Stimulated activated CD4-positive, alpha-beta T cell treated with anti-CD3 and anti-CD28 coated beads, TNF-alpha, amount 100 ng/mL, for 48 hours (primary cell): ENCODE results near the gene PIP4K2A.
"Not testable (repeated sequence)": the region's sequence is repeated elsewhere in the genome, so short reads cannot be mapped to it uniquely, and the experiment has no call there.

Experiments
- DNase-seq, 3 donors: peaks; one replicate each; pipeline ENCODE4 v3.0.0-alpha.2; 2020; ENCODE audit warnings: low read depth in 3 of 3

Gene PIP4K2A

DNA sequence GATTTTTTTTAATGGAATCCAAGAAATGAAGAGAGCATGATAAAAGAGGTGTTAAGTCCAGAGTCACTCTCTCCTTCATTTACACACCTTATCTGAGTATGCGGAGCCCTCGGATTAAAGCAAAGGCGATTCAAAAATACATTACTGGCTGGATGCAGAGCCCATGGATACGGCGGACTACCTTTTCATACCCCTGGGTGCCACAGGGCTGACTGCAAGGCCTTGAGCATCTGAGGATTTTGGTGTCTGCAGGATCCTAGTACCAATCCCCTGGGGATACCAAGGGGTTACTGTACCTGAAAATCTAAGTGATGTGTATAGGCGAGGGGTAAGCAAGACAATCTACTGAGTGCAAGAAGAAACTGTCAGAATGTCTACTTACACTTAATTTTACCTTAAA lies 20.5 kb downstream of the PIP4K2A start:
- no peak for DNase-seq

DNA sequence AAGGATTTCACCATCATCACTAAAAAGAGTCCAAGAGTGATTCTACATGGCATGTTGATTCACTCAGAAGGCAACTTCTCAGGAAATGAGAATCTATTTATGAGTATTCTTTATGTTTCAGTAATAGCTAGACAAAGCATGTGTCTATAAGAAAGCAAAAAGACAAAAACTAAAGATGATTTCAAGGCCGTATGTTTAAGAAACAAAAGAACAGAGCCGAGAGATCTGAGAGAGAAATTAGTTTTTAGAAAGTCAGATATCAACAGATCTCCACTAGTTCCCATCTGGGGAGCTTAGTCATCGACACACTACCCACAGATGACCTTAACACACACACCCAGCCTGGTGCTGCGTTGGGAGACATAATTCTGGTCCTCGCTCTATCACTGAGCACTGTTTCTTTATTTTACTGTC lies 21.0 kb downstream of the PIP4K2A start:
- no peak for DNase-seq

DNA sequence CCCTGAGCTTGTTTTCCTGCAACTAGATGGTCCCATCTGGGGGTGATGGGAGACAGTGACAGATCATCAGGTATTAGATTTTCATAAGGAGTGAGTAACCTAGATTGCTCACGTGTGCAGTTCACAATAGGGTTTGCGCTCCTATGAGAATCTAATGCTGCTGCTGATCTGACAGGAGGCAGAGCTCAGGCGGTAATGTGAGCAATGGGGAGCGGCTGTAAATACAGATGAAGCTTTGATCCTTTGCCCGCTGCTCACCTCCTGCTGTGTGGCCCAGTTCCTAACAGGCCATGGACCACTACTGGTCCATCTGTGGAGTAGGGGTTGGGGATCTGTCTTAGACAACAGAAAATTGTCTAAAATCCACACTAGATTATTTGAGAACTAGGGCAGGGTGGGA lies 22.3 kb downstream of the PIP4K2A start:
- not testable (repeated sequence) for DNase-seq

DNA sequence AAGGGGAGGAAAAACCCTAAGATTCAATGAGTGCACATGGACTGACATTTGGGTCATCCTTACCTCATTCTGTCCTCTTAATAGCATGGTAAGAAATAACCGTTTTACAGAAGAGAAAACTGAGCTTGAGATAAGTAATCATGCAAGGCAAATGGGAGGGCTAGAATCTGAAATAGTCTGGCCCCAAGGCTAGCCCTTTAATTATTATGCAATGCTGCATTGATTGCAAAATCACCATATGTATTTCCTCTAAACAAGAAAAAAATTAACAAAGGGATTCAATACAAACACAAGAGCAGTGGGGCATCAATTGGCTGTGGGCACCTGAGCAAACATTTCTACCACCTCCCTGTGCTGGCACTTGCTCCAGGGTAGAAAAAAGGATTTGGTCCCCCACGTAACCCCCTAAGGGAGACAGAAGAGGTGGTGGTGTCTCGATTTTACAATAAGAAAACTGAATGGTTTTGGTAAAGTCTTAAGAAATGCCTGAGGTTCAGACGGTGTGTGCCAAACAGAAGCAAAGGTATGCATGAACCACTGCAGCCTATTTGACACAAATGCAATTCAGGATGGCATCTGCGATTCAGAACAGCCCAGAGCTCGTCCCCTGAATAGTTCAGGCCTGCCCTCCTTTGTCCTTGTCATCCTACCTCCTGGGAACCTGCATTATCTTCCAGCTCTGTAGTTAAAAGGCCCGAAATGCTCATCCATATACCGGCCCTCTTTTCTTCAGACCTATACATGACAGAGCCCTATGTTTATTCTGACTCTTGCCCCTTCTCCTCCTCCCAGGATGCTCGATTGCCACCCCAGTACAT lies 23.6 kb downstream of the PIP4K2A start:
- DNase-seq: no peak

DNA sequence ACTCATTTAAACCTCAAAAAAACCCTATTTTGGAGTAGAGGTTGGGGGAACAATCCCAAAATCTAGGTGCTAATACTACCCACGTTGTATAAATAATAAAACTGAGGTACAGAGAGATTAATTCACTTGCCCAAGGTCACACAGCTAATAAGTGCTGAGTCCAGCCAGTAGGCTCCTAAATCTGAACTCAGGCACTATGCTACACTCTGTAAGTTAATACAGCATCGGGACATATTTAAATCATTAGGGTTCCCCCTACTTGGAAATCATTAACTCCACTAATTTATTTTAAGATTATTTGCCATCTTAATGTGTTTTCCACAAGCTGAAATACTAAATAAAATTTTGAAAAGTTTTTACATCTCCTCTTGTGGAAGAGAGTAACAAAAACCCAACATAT lies 24.2 kb downstream of the PIP4K2A start:
- no peak for DNase-seq

DNA sequence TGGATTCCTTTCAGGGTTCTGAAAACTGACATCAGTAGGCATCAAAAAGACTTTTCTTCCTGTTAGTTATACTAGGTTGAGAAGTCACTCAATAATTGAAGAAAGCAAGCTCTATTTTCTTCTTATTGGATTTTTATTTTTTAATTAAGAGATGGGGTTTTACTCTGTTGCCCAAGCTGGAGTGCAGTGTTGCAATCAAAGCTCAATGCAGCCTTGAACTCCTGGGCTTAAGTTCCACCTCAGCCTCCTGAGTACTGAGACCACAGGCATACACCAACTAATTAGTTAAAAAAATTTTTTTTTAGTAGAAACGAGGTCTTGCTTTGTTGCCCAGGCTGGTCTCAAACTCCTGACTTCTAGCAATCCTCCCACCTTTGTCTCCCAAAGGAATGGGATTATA lies 28.0 kb downstream of the PIP4K2A start:
- DNase-seq: no peak

DNA sequence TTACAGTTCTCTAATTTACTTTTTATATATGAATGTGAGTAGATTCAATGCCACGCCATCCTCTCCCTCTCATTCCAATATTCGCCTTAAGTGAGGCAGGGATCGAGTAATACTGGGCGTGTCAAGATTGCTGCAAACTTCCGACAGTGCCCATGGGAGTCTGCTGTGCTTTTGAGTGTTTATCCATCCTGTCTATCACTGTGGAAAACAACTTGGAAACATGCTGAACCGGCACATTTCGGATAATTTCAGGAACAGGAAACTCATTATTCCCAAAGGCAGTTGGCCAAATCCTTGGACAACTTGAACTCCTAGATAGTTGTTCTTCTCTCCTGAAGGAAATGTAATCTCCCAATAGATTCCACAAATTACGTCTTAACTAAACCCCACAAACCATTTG lies 28.5 kb downstream of the PIP4K2A start:
- no peak for DNase-seq

DNA sequence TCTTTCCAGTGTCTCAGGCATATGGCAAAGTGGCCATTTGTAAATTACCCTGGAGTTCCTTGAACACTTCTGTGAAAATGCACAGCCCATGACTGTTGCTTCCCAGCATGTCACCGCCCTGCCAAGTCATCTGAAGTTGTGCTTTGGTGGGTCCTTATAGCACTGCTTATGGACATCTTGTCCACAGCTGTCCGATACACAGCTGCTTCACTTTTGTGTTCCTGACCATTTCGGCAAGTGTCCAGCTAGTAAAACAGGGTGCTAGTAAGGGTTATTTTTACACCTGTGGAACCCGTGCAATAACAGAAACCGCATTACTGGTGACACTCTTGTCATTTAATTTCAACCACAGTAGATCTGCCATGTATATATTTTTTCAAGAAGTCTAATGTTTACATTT lies 29.7 kb downstream of the PIP4K2A start:
- DNase-seq: no peak

DNA sequence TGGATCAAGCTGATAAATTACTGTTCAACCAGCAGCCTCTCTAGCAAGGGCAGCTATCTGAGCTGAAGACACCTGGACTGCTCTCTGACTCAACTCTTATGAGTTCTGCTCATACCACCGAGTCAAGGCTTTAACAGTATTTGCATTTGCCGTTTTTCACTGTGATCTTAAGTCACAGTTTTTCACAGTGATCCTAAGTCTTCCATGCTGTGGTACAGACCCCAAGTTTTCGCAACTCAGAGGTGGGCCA lies 31.3 kb downstream of the PIP4K2A start:
- no peak for DNase-seq

DNA sequence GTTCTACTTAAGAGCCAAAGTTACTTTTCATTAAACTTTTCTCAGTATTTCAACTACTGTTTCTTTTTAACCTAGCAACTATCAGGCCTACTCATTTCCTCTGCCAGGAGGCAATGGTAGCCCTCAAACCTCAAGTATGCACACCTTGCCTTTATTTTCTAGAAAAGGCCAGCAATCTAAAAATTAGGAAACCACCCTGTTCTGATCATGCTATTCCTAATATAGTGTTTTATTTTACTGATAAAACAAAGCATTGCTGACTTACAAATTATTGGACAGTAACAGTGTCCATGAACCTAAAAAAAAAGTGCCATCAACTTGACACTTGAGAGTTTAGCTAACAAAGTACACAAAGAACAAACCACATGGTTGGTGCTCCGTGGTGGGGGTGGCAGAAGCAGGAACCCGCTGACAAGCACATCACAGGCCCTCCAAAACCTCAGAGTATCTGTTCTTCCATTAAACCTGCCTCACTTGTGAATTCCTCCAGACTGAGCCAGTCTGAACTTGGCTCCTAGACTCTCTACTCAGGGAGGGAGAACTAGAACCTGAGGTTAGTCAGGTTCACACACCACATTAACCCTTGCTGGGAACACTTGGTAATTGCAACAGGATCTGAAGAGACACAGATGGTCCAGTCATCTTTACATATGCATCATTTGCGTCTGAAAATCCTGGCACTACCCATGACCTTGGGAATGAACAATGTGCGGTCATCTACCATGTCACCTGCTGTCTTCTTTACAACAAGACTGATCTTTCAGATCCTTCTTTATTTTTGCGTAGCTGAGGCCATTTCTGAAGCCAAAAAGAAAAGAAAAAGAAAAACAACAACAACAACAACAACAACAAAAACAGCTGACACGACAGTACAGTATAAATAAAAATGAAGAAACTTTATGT lies 31.9 kb downstream of the PIP4K2A start:
- DNase-seq: peak in 1 of 3 donors; percentile 44

DNA sequence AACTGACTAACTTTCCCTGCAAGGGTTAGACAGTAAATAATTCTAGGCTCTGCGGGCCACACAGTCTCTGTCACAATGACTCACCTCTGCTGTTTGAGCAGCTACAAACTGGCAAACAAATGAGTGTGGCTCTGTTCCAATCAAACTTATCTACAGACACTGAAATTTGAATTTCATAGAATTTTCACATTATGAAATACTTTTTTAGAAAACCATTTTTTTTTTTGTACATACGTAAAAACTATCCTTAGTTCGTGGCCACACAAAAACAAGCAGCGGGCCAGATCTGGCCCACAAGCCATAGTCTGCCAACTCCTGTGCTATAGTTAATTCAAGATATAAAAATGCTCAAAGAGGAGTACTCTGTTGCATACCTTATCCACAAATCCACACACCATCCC lies 32.6 kb downstream of the PIP4K2A start:
- peak in 2 of 3 donors; percentile 13 to 31 for DNase-seq

DNA sequence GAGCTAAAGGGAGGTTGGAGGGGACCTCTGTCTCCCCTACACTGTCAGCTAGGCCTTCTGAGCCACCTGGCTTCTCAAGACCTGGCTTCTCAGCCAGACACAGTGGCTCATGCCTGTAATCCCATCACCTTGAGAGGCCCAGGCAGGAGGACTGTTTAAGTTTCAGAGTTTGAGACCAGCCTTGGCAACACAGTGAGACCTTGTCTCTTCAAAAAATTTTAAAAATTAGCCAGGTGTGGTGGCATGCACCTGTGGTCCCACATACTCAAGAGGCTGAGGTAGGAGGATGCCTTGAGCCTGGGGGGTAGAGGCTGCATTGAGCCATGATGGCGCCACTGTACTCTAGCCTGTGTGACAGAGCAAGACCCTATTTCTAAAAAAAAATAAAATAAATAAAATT lies 33.1 kb downstream of the PIP4K2A start:
- DNase-seq: no peak

DNA sequence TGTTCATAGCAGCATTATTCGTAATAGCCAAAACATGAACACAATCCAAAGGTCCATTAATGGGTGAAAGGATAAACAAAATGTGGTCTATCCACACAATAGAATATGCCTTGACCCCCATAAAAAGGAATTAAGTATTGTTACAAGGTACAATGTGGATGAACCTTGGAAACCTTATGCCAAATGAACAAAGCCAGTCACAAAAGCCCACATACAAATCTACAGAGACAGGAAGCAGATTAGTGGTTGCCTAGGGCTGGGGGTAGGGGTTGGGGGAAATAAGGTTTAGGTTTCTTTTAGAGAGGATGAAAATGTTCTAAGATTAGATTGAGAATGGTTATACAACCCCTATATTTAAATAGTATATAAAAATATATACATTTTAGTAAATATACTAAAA lies 34.8 kb downstream of the PIP4K2A start:
- DNase-seq: no peak

DNA sequence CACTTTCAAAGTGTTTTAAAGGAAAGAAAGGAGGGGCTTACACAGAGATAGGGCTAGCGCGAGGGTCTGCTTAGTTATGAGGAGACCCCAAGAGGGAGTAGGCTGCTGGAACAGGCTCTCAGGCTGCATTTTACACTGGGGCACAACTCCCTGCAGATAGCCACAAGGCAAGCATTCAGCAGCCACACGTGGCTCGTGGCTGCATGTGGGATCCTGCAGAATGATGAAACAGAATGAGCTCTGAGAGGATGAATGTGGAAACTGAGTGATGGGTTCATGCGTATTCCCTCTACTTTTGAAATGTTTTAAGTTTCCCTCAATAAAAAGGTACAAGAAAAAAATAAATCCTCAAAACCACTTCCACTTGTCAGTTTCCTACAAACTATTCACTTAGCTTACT lies 37.0 kb downstream of the PIP4K2A start:
- no peak for DNase-seq

DNA sequence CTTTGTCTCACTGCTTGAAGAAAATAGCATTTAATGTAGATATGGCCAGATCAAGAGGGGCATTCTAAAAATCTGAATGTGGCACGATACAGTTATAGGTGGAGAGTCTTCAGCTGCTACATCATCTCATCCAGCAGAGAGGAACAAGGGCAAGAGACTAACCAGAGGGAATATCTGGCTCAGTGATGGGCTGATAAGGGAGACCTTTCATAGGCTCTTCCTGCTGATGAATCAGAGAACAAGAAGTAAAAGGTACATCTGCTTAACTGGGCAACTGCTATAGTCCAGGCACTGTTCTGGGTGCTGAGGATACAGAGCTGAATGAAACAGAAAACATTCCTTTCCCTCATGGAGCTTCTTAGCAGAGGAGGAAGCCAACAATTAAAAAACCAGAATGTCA lies 37.9 kb downstream of the PIP4K2A start:
- no peak for DNase-seq

DNA sequence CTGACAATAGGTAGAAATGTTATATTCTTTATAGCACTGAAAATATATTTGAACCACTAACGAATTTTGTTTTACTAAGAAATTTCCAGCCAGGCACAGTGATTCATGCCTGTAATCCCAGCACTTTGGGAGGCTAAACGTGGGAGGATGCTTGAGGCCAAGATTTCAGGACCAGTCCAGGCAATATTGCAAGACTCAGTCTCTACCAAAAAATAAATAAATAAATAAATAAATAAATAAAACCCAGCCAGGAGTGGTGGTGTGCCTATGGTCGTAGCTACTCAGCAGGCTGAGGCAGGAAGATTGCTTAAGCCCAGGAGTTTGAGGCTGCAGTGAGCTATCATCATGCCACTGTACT lies 39.8 kb downstream of the PIP4K2A start:
- DNase-seq: no peak

DNA sequence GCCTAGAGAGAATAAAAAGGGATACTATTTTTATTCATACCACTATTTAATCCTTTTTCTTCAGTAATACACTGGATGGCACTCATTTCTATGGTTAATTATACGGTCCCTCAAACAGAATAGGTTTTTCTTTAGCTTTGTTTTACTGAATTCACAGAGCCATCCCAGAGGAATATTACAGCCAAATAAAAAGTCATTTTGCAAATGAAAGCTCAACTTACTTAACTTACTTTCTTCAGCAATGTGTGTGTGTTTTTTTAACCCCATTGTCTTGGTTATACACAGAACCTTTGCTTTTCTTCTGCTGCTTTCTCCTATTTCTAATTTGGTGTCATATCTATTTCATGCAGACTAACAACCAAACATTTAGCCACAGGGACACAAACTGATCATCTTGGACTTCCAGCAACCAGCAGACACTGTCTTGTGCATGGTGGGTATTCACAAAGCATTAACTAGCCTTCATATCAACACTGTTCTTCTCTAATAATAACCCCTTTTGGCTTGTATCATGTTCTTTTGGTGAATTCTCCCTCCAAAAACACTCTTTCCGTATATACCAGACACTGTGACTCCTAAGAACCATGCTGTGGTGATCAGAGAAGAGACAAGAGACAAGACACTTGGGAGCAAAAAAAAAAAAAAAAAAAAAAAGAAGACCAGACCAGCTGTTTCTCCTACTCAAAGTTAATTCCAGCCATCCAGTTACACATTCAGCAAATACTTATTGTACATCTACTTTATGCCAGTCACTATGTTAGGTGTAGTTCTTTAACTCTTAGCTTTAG lies 40.4 kb downstream of the PIP4K2A start:
- DNase-seq: no peak

DNA sequence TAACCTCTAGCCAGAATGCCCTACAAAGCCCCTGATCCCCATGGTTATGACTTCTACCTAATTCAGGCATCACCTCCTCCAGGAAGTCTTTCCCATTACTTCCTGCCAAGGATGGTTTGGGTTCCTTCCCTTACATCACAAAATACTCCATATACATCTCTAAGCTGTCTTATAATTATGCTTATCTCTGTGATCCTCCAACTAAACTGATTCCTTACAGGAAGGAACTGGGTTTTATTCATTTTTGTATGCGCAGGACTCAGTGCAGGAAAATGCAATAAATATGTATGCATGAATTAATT lies 41.3 kb downstream of the PIP4K2A start:
- DNase-seq: no peak

DNA sequence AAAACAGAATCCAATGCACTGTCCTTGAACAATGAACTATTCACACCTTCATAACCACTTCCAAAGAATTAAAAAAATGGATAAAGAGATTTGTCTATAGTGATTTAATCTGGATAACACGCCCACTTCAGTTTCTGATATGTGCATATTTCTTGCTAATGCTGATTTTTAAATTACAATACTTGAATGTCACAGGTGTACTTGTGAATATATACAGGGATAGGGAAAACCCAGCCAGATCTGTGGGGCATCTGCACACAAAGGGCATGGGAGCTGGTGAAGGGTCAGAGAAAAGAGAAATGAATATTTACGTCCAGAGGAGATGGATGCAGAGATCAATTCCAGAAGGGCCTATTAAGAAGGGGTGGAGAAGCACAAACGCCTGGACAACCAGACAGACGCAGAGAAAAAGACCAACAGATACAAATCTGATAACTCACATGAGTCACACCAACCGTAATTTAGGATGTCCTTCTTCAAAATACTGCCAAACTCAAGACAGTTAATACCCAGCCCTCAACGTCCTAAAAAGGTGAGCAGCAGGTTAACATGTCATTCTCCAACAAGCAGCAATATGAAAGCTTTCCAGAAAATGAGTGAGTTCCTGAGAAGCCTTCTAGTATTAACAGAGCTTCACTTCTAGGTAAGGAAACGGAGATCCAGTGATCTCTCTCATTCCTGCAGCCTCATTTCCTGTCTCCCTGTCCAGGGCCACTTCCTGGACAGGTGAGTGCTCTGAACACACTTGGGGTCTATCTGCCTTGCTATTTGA lies 41.9 kb downstream of the PIP4K2A start:
- no peak for DNase-seq

DNA sequence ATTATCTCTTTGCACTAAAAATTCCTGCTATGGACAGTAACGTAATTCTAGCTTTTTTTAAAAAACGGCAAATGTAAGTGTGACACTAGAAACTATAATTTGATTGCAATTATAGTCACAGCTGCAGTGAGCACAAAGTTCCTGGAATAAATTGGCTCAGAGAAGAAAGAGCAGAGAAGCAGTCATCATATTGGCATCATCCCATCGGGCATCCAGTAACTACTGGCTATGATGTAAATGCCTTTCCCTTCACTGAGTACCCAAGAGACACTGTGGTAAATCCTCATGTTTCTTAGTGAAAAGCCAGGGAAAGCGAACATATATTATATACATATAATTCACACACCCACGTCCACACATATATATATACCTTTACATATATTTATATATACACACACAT lies 43.6 kb downstream of the PIP4K2A start:
- DNase-seq: no peak

DNA sequence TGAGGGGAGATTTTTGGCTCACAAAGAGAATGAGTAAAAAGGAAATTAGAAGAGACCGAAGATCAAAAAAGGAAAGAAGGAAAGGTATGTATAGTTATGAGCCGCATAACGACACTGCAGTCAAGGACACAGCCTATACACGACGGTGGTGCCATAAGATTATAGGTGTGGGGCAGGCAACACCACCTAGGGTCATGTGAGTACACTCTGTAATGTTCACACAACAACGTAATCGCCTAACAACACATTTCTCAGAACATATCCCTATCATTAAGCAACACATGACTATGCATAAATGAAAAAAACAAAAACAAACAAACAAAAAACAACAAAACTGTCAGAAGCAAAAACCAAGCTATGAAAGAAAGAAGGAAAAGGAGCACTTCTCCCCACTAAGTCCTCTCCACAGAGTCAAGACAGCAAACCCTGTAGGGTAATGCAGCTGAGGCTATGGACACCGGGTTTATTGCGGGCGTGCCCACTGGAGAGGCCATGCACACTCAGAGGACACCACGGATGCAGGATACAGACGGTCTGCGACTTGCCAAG lies 45.1 kb downstream of the PIP4K2A start:
- no peak for DNase-seq

DNA sequence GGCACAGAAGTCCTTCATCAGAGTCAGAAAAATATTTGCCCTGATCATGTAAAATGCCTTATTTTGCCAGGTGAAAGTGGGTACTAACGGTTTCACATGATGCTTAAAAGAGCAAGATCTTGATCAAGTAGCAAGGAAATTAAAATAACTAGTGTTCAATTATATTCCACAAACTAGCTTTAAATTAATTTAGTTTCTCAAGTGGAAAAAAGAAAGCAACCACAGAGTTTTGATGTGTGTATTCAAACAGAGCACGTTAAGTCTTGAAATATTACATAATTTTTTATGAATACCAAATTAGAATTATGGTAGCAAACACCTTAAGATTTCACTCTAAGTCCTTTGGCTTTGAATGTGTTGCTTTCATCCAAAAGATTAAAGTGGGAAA lies 47.3 kb downstream of the PIP4K2A start:
- no peak for DNase-seq
